HG03439 (cell line): ENCODE data around the gene ALOX12B.
"Not testable (repeated sequence)": the region's sequence is repeated elsewhere in the genome, so short reads cannot be mapped to it uniquely, and the experiment has no call there.

ENCODE experiments used
- ATAC-seq: cut with Tn5 transposase; IDR thresholded peaks from one replicate; pipeline ENCODE4 v1.9.1; 2021; ENCODE audit warnings: mild to moderate bottlenecking, moderate library complexity; ENCODE audit not compliant: unreplicated experiment

The ALOX12B gene

DNA sequence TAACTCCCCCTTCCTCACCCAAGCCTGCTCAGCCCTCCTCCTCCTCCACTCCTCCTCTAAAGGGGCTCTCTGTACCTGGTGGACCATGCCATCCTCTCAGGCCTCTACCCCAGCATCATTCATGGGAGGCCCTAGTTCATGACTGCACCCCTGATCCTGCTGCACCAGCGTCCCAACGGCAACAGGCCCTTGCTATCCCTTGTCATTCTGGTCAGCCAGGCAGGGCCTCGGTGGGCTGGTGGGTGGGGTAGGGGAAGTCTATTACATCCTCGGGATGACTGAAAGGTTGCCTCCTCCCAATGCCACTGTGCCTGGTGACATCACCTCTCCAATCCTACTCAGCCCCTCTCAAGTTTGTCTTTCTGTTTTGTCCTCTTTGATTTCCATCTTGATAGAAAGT is 19.7 kb downstream of the ALOX12B start:
- ATAC-seq, result no peak

DNA sequence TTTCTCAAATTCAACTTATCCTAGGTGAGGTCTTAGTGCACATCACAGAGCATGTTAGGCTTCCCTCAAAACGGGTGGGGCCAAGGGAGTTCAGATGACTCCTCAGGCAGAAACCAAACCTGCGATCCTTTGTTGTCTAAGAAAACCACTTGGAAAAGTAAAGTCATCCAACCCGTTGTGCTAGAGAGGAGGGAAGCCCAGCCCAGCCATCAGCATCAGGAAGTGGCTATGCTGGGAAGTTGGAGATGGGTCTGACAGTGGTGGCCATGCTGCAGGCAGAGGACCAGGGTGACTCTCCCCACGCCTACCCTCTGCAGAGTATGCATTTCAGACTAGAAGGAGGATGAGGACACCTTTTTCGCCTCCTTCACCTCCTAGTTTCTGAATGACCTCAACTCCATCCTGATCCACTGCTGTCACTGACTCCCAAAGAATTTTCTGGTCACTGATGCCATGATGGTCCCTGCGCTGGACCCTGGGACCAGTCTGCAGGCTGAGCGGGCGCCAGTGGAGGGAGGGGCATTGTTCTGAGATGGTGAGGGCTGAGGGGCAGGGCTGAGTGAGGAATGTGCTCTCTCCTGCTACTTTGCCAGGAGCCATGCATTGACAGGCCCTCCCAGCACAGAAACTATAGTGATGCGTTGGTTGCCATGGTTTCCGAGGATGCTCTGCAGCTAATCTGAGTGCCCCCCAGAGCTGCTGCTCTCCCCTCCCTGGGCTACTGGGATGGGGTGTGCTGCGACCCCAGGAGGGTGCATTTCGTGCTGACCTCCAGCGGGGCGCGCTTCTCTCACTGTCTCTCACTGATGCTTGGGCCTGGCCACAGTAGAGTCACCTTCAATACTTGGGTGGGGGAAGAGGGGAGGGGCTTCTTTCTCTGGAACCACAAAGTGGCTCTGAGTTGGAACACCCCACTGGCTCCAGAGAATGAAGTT is 20.4 kb downstream of the ALOX12B start:
- no peak for ATAC-seq

DNA sequence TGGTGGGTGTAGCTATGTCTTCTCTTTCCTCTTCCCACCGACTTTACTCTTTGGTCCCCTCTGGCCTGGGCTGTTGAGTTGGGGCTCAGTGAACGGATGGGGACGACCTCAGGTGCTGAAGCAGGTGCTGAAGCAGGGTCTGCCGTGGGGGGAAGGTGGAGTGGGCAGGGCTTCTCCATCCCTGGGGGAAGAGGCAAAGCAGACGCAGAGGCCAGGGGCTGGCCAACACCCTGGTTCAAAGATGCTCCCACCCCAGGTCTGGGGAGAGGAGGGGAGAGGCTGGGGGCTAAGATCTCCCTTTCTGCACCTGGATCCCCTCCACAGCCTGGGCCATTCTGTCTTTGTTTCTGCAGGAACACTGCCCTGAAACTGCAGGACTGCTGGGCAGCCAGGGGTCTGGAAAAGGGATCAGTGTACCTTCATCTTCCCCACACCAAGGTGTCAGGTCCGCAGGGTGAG is 22.9 kb downstream of the ALOX12B start:
- ATAC-seq, result no peak

GRCh38 chr17:8063761-8064534 is 23.6 kb downstream of the ALOX12B start:
- no peak for ATAC-seq

GRCh38 chr17:8062807-8063483 is 24.6 kb downstream of the ALOX12B start:
- no peak for ATAC-seq

DNA sequence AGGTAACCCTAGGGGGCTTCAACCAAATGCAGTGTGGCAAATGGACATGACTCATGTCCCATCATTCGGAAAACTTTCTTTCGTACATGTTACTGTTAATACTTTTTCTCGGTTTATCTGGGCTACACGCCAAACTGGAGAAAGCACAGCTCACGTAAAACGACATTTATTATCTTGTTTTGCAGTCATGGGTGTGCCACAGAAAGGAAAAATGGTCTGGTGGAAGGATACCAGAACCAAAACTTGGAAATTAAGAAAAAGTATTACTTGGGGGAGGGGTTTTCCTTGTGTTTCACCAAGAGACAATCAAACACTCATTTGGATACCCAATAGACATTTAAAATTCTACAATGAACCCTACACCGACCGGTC is 25.1 kb downstream of the ALOX12B start:
- no peak for ATAC-seq

DNA sequence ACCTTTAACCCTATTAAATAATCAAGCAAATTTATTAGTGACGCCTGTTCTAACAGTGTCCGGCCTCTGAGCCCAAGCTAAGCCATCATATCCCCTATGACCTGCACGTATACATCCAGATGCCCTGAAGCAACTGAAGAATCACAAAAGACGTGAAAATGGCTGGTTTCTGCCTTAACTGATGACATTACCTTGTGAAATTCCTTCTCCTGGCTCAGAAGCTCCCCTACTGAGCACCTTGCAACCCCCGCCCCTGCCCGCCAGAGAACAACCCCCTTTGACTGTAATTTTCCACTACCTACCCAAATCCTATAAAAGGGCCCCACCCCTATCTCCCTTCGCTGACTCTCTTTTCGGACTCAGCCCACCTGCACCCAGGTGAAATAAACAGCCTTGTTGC is 25.7 kb downstream of the ALOX12B start:
- not testable (repeated sequence) for ATAC-seq

DNA sequence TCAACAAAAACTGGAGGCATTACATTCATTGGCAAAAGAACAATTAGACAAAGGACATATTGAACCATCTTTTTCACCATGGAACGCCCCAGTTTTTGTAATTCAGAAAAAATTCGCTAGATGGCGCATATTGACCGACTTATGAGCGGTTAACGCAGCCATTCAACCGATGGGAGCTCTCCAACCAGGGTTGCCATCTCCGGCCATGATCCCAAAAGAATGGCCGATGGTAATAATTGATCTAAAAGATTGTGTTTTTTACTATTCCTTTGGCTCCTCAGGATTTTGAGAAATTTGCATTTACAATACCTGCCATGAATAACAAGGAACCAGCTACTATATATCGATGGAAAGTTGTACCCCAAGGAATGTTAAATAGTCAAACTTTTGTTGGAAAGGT is 27.2 kb downstream of the ALOX12B start:
- no peak for ATAC-seq

- ATAC-seq, result no peak
Measured at GRCh38 chr17:8059131-8059530, 28.4 kb downstream of the ALOX12B start.

DNA sequence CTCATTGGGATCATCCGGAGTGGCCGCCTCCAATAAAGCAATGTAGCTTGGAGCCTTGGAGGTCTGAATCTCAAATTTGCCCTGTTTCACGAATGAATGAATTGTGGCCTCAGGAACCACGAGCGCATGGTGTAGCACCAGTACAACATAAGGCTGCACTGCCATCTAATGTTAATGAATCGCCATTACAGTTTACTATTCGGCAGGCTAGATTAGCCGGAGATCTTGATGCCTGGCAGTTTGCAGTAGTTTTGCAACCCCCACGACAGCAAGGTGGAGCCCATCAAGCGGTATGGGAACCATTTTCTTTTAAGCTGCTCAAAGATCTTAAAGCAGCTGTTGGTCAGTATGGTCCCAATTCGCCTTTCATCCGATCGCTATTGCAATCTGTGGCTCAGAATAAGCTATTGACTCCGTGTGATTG is 29.8 kb downstream of the ALOX12B start:
- ATAC-seq, result no peak

DNA sequence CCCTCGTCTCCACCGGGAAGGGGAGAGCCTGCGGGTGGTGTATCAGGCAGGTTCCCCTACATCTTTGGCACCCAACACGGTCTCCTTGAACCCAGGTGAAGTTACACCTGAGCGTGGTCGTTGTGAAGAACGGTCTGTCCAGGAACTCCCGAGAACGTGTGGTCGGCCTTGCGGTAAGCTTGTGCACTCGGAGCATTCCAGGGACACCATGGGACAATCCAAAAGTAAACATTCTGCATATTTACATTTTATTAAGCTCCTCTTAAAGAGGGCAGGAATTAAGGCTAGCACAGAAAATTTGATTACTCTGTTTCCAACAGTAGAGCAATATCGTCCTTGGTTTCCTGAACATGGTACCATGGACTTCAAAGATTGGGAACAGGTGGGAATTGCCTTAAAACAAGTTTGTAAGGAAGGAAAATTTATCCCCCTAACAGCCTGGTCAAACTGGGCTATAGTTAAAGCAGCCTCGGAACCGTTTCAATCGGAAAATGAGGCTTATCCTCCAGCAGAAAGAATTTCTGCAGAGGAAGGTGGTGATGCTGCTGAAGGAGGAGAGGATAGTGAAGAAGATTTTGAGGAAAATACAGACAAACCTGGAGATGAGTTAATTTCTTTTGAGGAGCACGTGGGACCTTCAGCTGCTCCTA is 30.4 kb downstream of the ALOX12B start:
- ATAC-seq, result no peak

DNA sequence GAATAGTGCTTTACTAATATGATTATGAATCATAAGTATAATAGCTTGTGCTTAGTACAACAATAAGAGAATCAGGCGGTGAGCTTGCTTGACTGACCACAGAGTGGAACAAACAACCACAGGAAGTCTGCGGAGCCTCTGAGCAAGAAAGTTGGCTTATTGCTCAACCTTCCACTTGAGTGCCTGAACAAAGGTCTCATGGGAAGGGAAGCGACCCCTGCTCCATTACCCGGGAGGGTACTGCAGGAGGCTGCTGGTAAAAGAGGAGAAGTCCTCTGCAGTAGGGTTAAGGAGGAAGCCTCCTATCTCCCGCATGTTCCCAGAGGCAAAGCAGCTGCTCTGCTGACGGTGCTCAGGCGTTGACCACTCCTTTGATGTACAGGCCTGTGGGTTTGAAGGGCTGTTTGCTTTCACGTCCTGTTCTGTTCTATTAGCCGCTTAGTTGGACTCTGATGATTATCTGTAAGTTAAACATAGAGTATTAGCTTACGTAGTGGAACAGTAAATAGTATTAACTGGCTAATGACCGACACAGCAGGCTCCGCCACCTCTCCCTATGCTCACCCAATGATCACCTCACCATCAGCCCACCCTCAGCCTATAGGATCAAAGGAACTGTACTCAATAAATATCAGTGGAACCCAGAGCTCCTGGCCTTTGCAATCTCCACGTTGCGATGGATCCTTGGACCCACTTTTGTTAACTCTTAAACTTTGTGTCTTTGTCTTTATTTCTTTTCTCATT is 31.1 kb downstream of the ALOX12B start:
- no peak for ATAC-seq

DNA sequence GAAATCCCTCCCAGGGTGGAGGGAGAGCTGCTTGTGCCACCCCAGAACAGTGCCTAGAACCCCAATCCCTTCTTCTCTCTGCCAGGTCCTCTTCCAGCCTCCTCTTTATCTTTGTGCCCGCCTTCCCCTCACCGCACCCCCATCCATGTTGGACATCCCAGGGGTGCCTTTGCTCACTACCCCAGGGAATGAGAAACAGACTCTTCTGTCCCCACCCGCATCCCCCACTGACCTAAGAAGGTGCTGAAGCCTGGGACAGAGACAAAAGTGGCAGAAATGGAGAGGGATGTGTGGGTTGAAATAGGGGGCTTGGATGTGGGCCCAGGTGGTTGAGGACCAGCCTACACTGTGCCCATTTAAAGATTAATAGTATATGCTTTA is 31.7 kb downstream of the ALOX12B start:
- no peak for ATAC-seq

DNA sequence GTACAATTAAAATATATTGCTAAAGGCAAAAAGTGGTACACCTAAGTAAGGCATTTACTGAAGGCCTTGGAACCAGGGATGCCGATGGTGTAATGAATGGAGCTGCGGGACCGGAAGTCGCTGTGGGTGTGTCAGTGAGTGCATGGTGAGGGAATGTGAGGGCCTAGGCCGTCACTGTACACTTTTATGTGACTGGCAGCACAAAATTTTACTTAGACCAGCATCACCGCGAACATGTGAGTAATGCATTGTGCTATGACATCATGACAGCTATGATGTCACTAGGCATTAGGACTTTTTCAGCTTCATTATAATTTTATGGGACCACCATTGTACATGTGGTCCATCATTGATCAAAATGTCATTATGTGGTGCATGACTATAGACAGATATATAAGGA is 33.9 kb downstream of the ALOX12B start:
- no peak for ATAC-seq

DNA sequence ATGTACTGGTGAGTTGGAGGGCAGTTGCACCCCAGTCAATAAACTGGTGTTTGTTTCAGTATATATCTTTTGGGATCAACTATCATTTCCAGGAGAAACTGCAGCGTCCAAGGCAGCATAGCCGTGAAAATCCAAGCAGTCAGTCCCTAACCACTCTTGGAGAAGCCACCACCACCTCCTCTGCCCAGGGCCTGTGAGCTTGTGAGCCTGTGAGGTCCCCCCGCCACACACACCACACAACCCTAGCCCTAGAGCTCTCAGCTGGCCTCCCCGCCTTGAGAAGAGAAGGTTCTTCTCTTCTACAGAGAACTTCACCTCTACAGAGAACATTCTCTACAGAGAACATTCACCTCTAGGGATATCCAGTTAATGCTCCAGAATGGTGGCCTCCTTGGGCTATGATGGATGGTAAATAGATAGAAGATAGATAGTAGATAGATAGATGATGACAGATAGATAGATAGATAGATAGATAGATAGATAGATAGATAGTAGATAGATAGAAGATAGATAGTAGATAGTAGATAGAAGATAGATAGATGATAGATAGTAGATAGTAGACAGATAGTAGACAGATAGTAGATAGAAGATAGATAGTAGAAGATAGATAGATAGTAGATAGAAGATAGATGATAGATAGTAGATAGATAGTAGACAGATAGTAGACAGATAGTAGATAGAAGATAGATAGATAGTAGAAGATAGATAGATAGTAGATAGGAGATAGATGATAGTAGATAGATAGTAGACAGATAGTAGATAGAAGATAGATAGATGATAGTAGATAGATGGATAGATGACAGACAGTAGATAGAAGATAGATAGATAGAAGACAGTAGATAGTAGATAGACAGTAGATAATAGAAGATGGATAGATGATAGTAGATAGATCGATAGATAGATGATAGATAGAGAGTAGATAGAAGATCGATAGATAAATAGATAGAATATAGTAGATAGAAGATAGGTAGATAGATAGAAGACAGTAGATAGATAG is 35.0 kb downstream of the ALOX12B start:
- ATAC-seq, result no peak

DNA sequence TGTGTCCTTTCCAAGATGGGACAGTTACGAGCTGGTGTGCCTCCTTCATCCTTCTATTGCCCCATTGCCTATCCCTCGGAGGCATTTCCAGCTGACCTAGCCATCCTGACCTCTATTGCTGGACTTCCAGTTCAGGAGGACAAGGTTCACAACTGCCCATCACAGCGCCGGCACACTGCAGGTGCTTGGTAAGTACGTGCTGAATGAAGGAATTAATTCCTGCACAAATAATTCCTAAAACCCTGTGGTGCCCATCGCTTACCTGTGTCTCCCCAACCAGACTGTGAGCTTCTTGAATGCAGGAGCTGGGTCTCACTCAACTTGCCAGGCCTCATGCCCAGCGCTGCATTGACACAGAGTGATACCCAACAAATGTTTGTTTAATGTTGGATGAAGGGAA is 35.7 kb downstream of the ALOX12B start:
- ATAC-seq, result no peak

DNA sequence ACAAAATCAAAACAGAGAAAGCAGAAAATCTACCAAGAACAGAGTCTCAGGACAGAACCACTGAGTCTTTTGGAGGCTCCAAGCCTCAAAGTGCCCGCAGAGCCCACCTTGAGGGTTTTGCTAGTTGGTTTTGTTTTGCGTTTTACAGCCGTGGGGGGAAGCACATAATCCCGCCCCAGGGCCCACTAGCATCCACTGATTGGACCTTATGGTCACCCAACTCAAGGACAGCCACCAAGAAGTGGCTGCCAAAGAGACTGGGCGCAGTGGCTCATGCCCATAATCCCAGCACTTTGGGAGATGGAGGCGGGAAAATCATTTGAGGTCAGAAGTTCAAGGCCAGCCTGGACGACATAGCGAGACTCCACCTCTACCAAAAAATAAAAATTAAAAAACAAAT is 38.8 kb downstream of the ALOX12B start:
- ATAC-seq, result no peak

GRCh38 chr17:8048236-8048635 is 39.3 kb downstream of the ALOX12B start:
- no peak for ATAC-seq

GRCh38 chr17:8047769-8048110 is 39.8 kb downstream of the ALOX12B start:
- no peak for ATAC-seq
